T-helper 2 cell treated with Interferon-gamma antibody and Interleukin-4, amounts not matched to agents 5 μg/mL and 100 μg/mL, for 36 hours (primary cell): ENCODE results near the gene STIM1.

Experiments
- DNase-seq: peaks from one replicate; pipeline ENCODE4 v3.0.0; 2021; ENCODE audit warnings: low spot score
- H3K27ac Mint-ChIP-seq: one replicate; pipeline ENCODE4 v1.8.0; 2021; ENCODE audit warnings: mild to moderate bottlenecking, mixed read lengths
- H3K27me3 Mint-ChIP-seq: one replicate; pipeline ENCODE4 v1.8.0; 2021; ENCODE audit warnings: low read depth, mixed read lengths
- H3K36me3 Mint-ChIP-seq: one replicate; pipeline ENCODE4 v1.8.0; 2021; ENCODE audit warnings: low read depth, mixed read lengths
- H3K4me1 Mint-ChIP-seq: one replicate; pipeline ENCODE4 v1.8.0; 2021; ENCODE audit warnings: low read depth, mixed read lengths
- H3K4me3 Mint-ChIP-seq: one replicate; pipeline ENCODE4 v1.8.0; 2022; ENCODE audit warnings: mild to moderate bottlenecking, moderate library complexity, mixed read lengths
- H3K9me3 Mint-ChIP-seq: one replicate; pipeline ENCODE4 v1.8.0; 2021; ENCODE audit warnings: mixed read lengths

Gene STIM1

DNA sequence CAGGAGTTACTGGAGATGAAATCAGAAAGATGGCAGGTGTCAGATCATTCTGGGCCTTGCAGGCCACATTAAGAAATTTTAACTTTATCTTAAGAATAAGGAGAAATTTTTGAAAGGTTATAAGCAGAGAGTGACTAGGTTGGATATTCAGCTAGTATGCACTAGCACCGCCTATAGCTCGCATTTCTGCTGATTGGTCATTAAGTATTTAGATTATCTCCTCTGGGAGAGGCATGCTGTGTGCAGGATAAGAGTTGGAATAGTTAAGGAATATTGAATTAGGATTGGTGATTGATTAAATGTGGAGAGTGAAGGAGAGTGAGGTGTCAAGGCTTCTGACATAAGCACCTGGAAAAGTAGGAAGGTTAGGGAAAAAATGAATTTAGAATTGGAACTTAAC lies 100.6 kb downstream of the STIM1 start:
- H3K9me3 Mint-ChIP-seq = peaks cover 3% of the 10 kb centered on the region
- peaks cover 20% of the 10 kb centered on the region for H3K36me3 Mint-ChIP-seq
- H3K4me3 Mint-ChIP-seq = peak overlapping the region; percentile 1
- H3K4me1 Mint-ChIP-seq = peaks cover 68% of the 10 kb centered on the region
- H3K27ac Mint-ChIP-seq = peak overlapping the region; percentile 29
- no peaks in the 10 kb centered on the region for H3K27me3 Mint-ChIP-seq
- DNase-seq = no peak

DNA sequence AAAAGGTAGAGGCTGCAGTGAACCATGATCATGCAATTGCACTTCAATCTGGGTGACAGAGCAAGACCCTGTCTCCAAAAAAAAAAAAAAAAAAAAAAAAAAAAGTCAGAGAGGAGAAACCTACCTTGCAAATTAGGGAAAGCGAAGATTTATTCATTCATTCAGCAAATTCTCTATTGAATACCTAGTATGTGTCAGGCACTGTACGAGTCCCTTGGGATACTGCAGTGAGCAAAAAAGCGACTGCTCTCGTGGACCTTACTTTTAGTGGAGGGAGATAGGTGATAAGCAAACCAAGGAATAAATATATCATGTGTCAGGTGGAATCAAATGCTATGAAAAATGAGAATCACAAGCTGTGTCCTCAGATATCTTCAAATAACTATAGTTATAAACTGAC lies 101.3 kb downstream of the STIM1 start:
- DNase-seq = no peak
- H3K36me3 Mint-ChIP-seq = peaks cover 19% of the 10 kb centered on the region
- no peak overlapping the region for H3K4me3 Mint-ChIP-seq
- peaks cover 66% of the 10 kb centered on the region for H3K4me1 Mint-ChIP-seq
- H3K27me3 Mint-ChIP-seq = no peaks in the 10 kb centered on the region
- H3K27ac Mint-ChIP-seq = no peak overlapping the region
- peaks cover 3% of the 10 kb centered on the region for H3K9me3 Mint-ChIP-seq

GRCh38 chr11:3957437-3957836 lies 102.0 kb downstream of the STIM1 start:
- Mint-ChIP-seq H3K4me1 (peaks cover 64% of the 10 kb centered on the region), H3K36me3 (peaks cover 19% of the 10 kb centered on the region), H3K9me3 (peaks cover 3% of the 10 kb centered on the region), H3K27me3 (no peaks in the 10 kb centered on the region), H3K27ac (no peak overlapping the region), H3K4me3 (no peak overlapping the region)
- no peak for DNase-seq

DNA sequence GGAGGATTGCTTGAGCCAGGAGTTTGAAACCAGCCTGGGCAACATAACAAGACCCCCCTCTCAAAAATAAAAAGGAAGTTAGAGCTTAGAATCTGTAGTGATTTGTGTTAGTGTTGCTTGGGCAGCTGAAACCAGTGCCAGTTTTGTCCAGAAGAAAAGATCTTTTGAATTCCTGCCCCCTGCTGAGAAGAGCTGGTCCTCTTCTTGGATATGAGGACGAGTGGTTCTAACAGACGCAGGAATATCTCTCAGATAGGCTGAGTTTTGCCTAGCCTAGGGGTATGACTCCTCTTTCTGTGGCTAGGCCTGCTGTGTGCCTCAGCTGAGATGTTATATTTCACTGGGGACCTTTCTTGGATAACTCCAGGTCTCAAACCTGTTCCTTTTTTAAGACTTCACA lies 102.8 kb downstream of the STIM1 start:
- peaks cover 17% of the 10 kb centered on the region for H3K36me3 Mint-ChIP-seq
- DNase-seq = no peak
- no peak overlapping the region for H3K4me3 Mint-ChIP-seq
- H3K4me1 Mint-ChIP-seq = peaks cover 61% of the 10 kb centered on the region
- H3K9me3 Mint-ChIP-seq = peaks cover 3% of the 10 kb centered on the region
- H3K27ac Mint-ChIP-seq = no peak overlapping the region
- no peaks in the 10 kb centered on the region for H3K27me3 Mint-ChIP-seq

DNA sequence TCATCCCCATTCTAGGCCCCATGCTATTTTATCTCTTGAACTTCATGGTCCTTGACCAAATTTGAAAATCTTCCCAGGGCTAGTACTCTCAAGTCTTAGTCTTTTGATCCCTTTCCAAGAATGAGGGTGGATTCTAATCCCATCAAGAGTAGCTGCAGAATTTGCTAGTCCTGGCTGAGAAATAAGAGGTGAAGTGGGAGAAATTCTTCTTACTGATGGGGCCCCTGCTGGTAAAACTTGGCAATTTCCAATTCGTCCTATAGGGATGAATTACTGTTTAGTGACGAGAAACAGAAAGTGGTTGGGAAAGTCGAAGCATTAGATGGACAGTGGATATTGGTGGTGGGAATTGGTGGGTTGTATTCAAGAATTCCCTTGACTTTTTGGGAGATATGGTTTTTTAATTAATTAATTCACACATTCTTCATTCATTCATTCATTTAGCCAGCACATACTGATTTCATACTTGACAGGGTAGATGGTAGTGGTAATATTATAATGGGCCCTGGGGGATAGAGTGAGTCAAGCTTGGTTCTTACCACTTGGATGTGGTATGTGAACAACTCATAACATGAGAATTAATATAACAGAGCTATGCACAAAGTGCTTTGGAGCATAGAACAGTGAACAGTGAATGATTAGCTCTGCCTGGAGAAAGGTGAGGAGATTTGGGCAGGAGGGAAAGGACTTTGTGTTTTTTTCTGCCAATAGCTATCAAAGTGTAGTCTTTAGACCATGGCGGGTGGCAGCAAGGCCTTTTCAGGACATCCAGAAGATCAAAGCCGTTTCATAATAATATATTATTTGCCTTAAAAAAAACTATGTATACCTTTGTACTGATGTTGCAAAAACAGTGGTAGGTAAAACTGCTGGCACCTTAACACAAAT lies 103.8 kb downstream of the STIM1 start:
- H3K27ac Mint-ChIP-seq = no peak overlapping the region
- no peak for DNase-seq
- no peaks in the 10 kb centered on the region for H3K9me3 Mint-ChIP-seq

DNA sequence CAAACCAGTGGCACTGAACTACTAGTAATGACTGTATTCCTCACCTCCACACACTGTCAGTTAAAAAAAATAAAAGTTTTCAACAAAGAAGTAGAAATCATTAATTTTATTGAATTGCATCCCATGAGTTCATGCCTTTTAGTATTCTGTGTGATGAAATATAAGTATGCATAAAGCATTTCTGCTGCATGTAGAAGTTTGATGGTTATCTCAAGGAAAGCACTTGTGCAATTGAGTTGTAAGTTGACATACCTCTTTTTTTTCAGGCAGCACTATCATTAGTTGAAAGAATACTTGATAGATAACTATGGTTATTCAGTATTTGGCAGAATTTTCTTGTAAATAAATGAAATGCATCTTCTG lies 104.4 kb downstream of the STIM1 start:
- no peak overlapping the region for H3K4me3 Mint-ChIP-seq
- DNase-seq = no peak
- no peaks in the 10 kb centered on the region for H3K27me3 Mint-ChIP-seq
- H3K36me3 Mint-ChIP-seq = peaks cover 6% of the 10 kb centered on the region
- no peak overlapping the region for H3K27ac Mint-ChIP-seq
- H3K4me1 Mint-ChIP-seq = peaks cover 55% of the 10 kb centered on the region
- no peaks in the 10 kb centered on the region for H3K9me3 Mint-ChIP-seq

More for the DNA sequence above, 103.8 kb downstream of the STIM1 start:
- no peak overlapping the region for H3K4me3 Mint-ChIP-seq
- H3K27me3 Mint-ChIP-seq = no peaks in the 10 kb centered on the region
- peaks cover 61% of the 10 kb centered on the region for H3K4me1 Mint-ChIP-seq
- peaks cover 10% of the 10 kb centered on the region for H3K36me3 Mint-ChIP-seq

- H3K9me3 Mint-ChIP-seq = no peaks in the 10 kb centered on the region
- H3K4me3 Mint-ChIP-seq = no peak overlapping the region
- H3K27ac Mint-ChIP-seq = no peak overlapping the region
- H3K27me3 Mint-ChIP-seq = no peaks in the 10 kb centered on the region
- DNase-seq = no peak
- H3K4me1 Mint-ChIP-seq = peaks cover 48% of the 10 kb centered on the region
- H3K36me3 Mint-ChIP-seq = peaks cover 2% of the 10 kb centered on the region
Observed at GRCh38 chr11:3962406-3962840, 107.0 kb downstream of the STIM1 start.

GRCh38 chr11:3964056-3964455 lies 108.6 kb downstream of the STIM1 start:
- Mint-ChIP-seq H3K27me3 (no peaks in the 10 kb centered on the region), H3K4me3 (no peak overlapping the region), H3K36me3 (peaks cover 13% of the 10 kb centered on the region), H3K27ac (no peak overlapping the region), H3K4me1 (peaks cover 61% of the 10 kb centered on the region), H3K9me3 (no peaks in the 10 kb centered on the region)
- DNase-seq = no peak

DNA sequence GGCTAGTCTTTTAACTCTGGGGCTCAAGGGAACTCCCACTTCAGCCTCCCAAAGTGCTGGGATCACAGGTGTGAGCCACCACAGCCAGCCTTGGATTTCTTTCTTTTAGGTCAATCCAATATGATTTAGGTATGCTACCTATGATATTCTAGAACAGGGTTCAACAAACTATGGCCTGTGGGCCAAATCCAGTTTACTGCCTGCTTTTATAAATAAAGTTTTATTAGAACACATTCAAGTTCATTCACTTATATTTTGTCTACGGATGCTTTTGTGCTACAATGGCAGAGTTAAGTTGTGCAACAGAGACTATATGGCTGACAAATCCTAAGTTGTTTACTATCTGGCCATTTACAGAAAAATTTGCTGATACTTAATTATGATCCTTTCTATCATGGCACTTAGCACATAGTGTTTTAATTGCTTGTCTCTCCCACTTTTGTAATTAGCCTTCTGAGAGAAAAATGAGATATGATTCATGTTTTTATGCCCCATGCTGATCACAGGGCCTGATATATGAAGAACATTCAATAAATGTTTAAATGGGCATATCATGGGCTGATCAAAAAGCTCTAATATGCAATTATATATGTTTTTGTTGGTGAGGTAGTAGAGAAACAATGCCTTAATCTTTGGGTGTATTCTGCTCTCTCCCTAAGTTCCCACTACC lies 109.6 kb downstream of the STIM1 start:
- Mint-ChIP-seq H3K9me3 (no peaks in the 10 kb centered on the region), H3K36me3 (peaks cover 19% of the 10 kb centered on the region), H3K4me1 (peaks cover 62% of the 10 kb centered on the region), H3K27ac (no peak overlapping the region), H3K27me3 (no peaks in the 10 kb centered on the region), H3K4me3 (no peak overlapping the region)
- DNase-seq = no peak

GRCh38 chr11:3967695-3968094 lies 112.2 kb downstream of the STIM1 start:
- no peak overlapping the region for H3K4me3 Mint-ChIP-seq
- H3K27ac Mint-ChIP-seq = no peak overlapping the region
- H3K9me3 Mint-ChIP-seq = no peaks in the 10 kb centered on the region
- DNase-seq = no peak
- peaks cover 24% of the 10 kb centered on the region for H3K36me3 Mint-ChIP-seq
- peaks cover 66% of the 10 kb centered on the region for H3K4me1 Mint-ChIP-seq
- H3K27me3 Mint-ChIP-seq = no peaks in the 10 kb centered on the region

- Mint-ChIP-seq H3K4me1 (peaks cover 61% of the 10 kb centered on the region), H3K36me3 (peaks cover 31% of the 10 kb centered on the region), H3K27me3 (no peaks in the 10 kb centered on the region), H3K9me3 (no peaks in the 10 kb centered on the region), H3K4me3 (peak overlapping the region; percentile 64), H3K27ac (peak overlapping the region; percentile 81)
- DNase-seq = no peak
Observed at GRCh38 chr11:3969200-3969599, 113.7 kb downstream of the STIM1 start.

- no peaks in the 10 kb centered on the region for H3K9me3 Mint-ChIP-seq
- peaks cover 61% of the 10 kb centered on the region for H3K4me1 Mint-ChIP-seq
- peak overlapping the region; percentile 81 for H3K27ac Mint-ChIP-seq
- H3K36me3 Mint-ChIP-seq = peaks cover 31% of the 10 kb centered on the region
- peak overlapping the region; percentile 64 for H3K4me3 Mint-ChIP-seq
- DNase-seq = peak; percentile 46
- H3K27me3 Mint-ChIP-seq = no peaks in the 10 kb centered on the region
Observed at GRCh38 chr11:3969613-3970012, 114.1 kb downstream of the STIM1 start.

DNA sequence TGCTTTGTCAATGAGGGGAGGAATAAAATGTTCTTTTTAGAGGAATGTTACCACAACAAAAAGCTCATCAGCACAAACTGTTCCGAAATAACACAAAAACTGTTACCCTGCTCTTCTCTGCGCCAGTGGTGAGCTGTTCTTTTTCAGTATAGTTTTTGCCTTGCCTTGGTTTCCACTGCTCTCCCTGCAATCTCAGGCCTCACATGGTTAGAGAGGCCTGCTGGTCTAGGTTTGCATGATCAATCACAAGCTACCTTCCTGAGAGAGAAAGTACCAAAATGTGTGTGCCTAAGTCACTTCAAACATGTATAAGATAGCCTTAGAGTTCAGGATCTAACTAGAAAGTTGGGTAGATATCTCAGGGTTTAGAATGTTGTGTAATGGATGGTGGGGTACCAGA lies 114.6 kb downstream of the STIM1 start:
- Mint-ChIP-seq H3K27me3 (no peaks in the 10 kb centered on the region), H3K9me3 (no peaks in the 10 kb centered on the region), H3K4me1 (peaks cover 61% of the 10 kb centered on the region), H3K27ac (peak overlapping the region; percentile 81), H3K4me3 (peak overlapping the region; percentile 64), H3K36me3 (peaks cover 31% of the 10 kb centered on the region)
- peak; percentile 41 for DNase-seq

- no peak for DNase-seq
- H3K27me3 Mint-ChIP-seq = no peaks in the 10 kb centered on the region
- H3K36me3 Mint-ChIP-seq = peaks cover 31% of the 10 kb centered on the region
- peaks cover 50% of the 10 kb centered on the region for H3K4me1 Mint-ChIP-seq
- H3K9me3 Mint-ChIP-seq = no peaks in the 10 kb centered on the region
- H3K4me3 Mint-ChIP-seq = no peak overlapping the region
- no peak overlapping the region for H3K27ac Mint-ChIP-seq
Observed at GRCh38 chr11:3971756-3972404, 116.4 kb downstream of the STIM1 start.
